Endothelial cell of umbilical vein (primary cell): ENCODE measurements around the gene PSTPIP1. TPM values are rescaled to one million over a fixed set of nuclear protein-coding genes. Genes with fewer than 3 reads are reported as not detected.

ENCODE experiments used
- BruUV-seq: library from RNA; stranded (reverse); fragments of 400-500 nt; replicated peaks from 2 replicates; lab custom pipeline; 2021; lab: Mats Ljungman, UMichigan
- CTCF ChIA-PET: fragments of 300-600, 350-600 bp; sonication (Branson Sonifier 250); formaldehyde crosslinking; loops from one replicate; lab custom pipeline; 2021; ENCODE audit warnings: antibody characterized with exemption, inconsistent platforms; lab: Charles Lee
- POLR2A ChIA-PET: fragments of 300-600, 350-600 bp; sonication (Branson Sonifier 250); formaldehyde crosslinking; loops from one replicate; lab custom pipeline; 2021; ENCODE audit warnings: antibody characterized with exemption, inconsistent platforms; lab: Charles Lee
- DNase-seq: peaks from one replicate; pipeline ENCODE4 v3.0.0-alpha.2; 2011; ENCODE audit warnings: low read depth, low spot score
- FAIRE-seq: peaks from 2 replicates; lab custom pipeline; 2011; peaks lifted over from hg19 to GRCh38; lab: Jason Lieb, UNC
- H2AFZ ChIP-seq: 2 replicates; pipeline ENCODE4 v1.6.0; 2012; ENCODE audit warnings: low read depth, low read length, control low read depth, inconsistent platforms
- H3K27ac ChIP-seq: 2 replicates; pipeline ENCODE4 v1.5.1; 2011; ENCODE audit warnings: low read depth, mild to moderate bottlenecking, control low read depth, low read length, moderate library complexity; ENCODE audit not compliant: insufficient read depth
- H3K27me3 ChIP-seq, 2 experiments: 2 replicates each; pipeline versions ENCODE4 v1.6.0 to v1.6.1; 2011; ENCODE audit warnings: low read length in 2 of 2, mixed read lengths in 1 of 2; ENCODE audit not compliant: control insufficient read depth in 2 of 2, insufficient read depth in 2 of 2
- H3K36me3 ChIP-seq, 2 experiments: 2 replicates in 1 of 2; 3 replicates in 1 of 2; pipeline ENCODE4 v1.5.1; 2011; ENCODE audit warnings: low read length in 2 of 2, mild to moderate bottlenecking in 1 of 2, moderate library complexity in 1 of 2; ENCODE audit not compliant: control insufficient read depth in 2 of 2, insufficient read depth in 2 of 2; ENCODE audit errors: extremely low read depth in 1 of 2
- H3K4me1 ChIP-seq: 3 replicates; pipeline ENCODE4 v1.5.1; 2011; ENCODE audit warnings: mild to moderate bottlenecking, low read length; ENCODE audit not compliant: control insufficient read depth, insufficient read depth; ENCODE audit errors: extremely low read depth
- H3K4me2 ChIP-seq: 2 replicates; pipeline ENCODE4 v1.6.1; 2011; ENCODE audit warnings: low read length, control low read depth, mixed read lengths; ENCODE audit not compliant: insufficient read depth
- H3K4me3 ChIP-seq, 3 experiments: fragments of 200-600 bp in 1 of 3; sonication (generic), shearing (Covaris generic) in 1 of 3; replicated peaks in 1 of 3; 2 replicates each; pipeline ENCODE4 v1.5.1; 2011 to 2016; ENCODE audit warnings: control low read depth in 3 of 3, low read length in 3 of 3, mild to moderate bottlenecking in 2 of 3, inconsistent platforms in 1 of 3, low read depth in 1 of 3, moderate library complexity in 1 of 3; ENCODE audit not compliant: insufficient read depth in 1 of 3
- H3K79me2 ChIP-seq: 2 replicates; pipeline ENCODE4 v1.6.0; 2012; ENCODE audit warnings: low read length, inconsistent platforms; ENCODE audit not compliant: control insufficient read depth, insufficient read depth
- H3K9ac ChIP-seq: replicated peaks from 2 replicates; pipeline ENCODE3; 2011; ENCODE audit warnings: low read length, control low read depth; ENCODE audit not compliant: insufficient read depth; ENCODE audit errors: extremely low read depth
- H3K9me1 ChIP-seq: replicated peaks from 3 replicates; pipeline ENCODE4 v1.6.0; 2011; ENCODE audit warnings: mild to moderate bottlenecking, low read length; ENCODE audit not compliant: control insufficient read depth, insufficient read depth; ENCODE audit errors: extremely low read depth
- H3K9me3 ChIP-seq: replicated peaks from 2 replicates; pipeline ENCODE4 v1.5.1; 2012; ENCODE audit warnings: low read length, inconsistent platforms; ENCODE audit not compliant: control insufficient read depth, insufficient read depth
- H4K20me1 ChIP-seq: replicated peaks from 2 replicates; pipeline ENCODE3; 2011; ENCODE audit warnings: mild to moderate bottlenecking, low read length; ENCODE audit not compliant: control insufficient read depth, insufficient read depth; ENCODE audit errors: extremely low read depth
- CTCF ChIP-seq, 2 donors: IDR thresholded peaks; 1 replicate in 1 of 2; 2 replicates in 1 of 2; pipeline ENCODE4 v1.5.1; 2011; ENCODE audit warnings: low read length in 2 of 2, mild to moderate bottlenecking in 2 of 2, moderate library complexity in 2 of 2, control low read depth in 1 of 2, inconsistent platforms in 1 of 2, low read depth in 1 of 2; ENCODE audit not compliant: insufficient read depth in 1 of 2; ENCODE audit errors: extremely low read depth in 1 of 2
- EZH2 ChIP-seq: IDR thresholded peaks from 2 replicates; pipeline ENCODE4 v1.6.1; 2012; ENCODE audit warnings: borderline replicate concordance, low read depth, mild to moderate bottlenecking, moderate library complexity, low read length, inconsistent platforms; ENCODE audit not compliant: severe bottlenecking
- FOS ChIP-seq: IDR thresholded peaks from 2 replicates; pipeline ENCODE4 v1.6.1; 2011; ENCODE audit warnings: mild to moderate bottlenecking, low read length, moderate library complexity, borderline replicate concordance; ENCODE audit not compliant: insufficient read depth
- GATA2 ChIP-seq: IDR thresholded peaks from 2 replicates; pipeline ENCODE4 v1.7.0; 2011; ENCODE audit warnings: low read depth, mild to moderate bottlenecking, moderate library complexity, mixed read lengths, low read length; ENCODE audit not compliant: insufficient read length, insufficient read depth
- JUN ChIP-seq: IDR thresholded peaks from 2 replicates; pipeline ENCODE4 v1.6.1; 2011; ENCODE audit warnings: borderline replicate concordance, low read depth; ENCODE audit not compliant: insufficient read length, insufficient read depth
- MYC ChIP-seq: IDR thresholded peaks from one replicate; pipeline ENCODE4 v1.6.1; 2011; ENCODE audit warnings: mild to moderate bottlenecking, low read depth, low read length
- POLR2A ChIP-seq: IDR thresholded peaks from 2 replicates; pipeline ENCODE4 v1.6.1; 2012; ENCODE audit warnings: low read depth, mild to moderate bottlenecking, control low read depth, low read length
- POLR2AphosphoS5 ChIP-seq: IDR thresholded peaks from 2 replicates; pipeline ENCODE4 v1.6.1; 2012; ENCODE audit warnings: low read depth, mild to moderate bottlenecking, control low read depth, low read length, moderate library complexity; ENCODE audit not compliant: insufficient read depth
- dilution Hi-C: fragments of 300-500 bp; cut with MboI; formaldehyde crosslinking; loops from one replicate; pipeline ENCODE4 v1.15.0; 2019; ENCODE audit warnings: low sequenced_read_pairs; ENCODE audit not compliant: extremely low pct_ligation_motif_present
- intact Hi-C: fragments of 100-400 bp; cut with micrococcal nuclease; formaldehyde crosslinking; loops from one replicate; pipeline ENCODE4 v1.10.0; 2022
- polyA plus RNA-seq, 4 experiments: library from polyadenylated mRNA; depleted of rRNA in 3 of 4; stranded (reverse) in 3 of 4; unstranded in 1 of 4; fragments of >200 nt; gene quantifications; 2 replicates each; pipeline versions ENCODE4 v1.2.1 to v1.2.3, GENCODE V29; 2011 to 2012; ENCODE audit warnings: missing spikeins in 1 of 4
- total RNA-seq: library from RNA; stranded (reverse); gene quantifications from 2 replicates; pipeline ENCODE4 v1.2.3, GENCODE V29; 2021
- TF ChIP-seq, protein P1 (sequence below): IDR thresholded peaks from 2 replicates; pipeline ENCODE4 v1.6.1; 2011; ENCODE audit not compliant: insufficient read depth, insufficient read length

Gene PSTPIP1
- total and polyA plus RNA-seq, 2 donors (not counting 3 experiments of a cell fraction or from before 2014, with no cell fraction given) = not detected

DNA sequence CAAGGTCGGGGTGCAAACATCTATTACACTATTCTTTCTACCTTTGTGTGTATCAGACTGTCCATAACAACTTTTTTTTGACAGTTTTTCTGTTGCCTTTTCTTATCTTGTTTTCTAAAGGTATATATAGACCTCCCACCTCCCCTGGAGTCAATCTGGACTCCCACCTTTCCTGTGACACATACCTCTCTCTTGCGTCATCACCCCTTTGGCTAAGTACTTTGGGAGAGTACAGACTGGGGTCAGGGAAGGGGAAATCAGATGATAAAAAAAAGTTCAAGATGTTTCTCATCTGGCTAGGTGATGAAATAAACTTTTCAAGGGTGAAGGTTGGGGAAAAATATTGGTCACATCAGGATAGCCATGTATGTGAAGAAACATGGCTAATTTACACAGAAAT is 58.8 kb downstream of the PSTPIP1 start:
- TF ChIP-seq POLR2A = no peak
- no peak for TF ChIP-seq POLR2AphosphoS5
- no peak for TF ChIP-seq EZH2
- TF ChIP-seq, protein P1, sequence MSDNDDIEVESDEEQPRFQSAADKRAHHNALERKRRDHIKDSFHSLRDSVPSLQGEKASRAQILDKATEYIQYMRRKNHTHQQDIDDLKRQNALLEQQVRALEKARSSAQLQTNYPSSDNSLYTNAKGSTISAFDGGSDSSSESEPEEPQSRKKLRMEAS = no peak
- no peak for TF ChIP-seq GATA2
- TF ChIP-seq FOS = no peak
- TF ChIP-seq JUN = no peak
- TF ChIP-seq CTCF (IDR thresholded peaks at IDR 0.05; ENCODE audit: extremely low read depth in 1 of 2, insufficient read depth in 1 of 2, low read depth in 1 of 2, low read length in 2 of 2) = no peak
- no peak for TF ChIP-seq MYC
- POLR2A ChIA-PET = no interaction called here
- no peaks in the 10 kb centered on the region for H3K9me3 ChIP-seq
- intact Hi-C loops (no loop called here), dilution Hi-C loops (no loop called here)
- H3K9me1 ChIP-seq = no peaks in the 10 kb centered on the region
- H3K36me3 ChIP-seq = peaks cover 8% of the 10 kb centered on the region in 2 experiments
- H3K4me3 ChIP-seq = no peak overlapping the region
- CTCF ChIA-PET = interaction anchor here (1.5 kb wide), 1 partner anchor 81 kb away, joined by 5 read pairs; no protein-coding TSS in a partner anchor
- peaks cover 13% of the 10 kb centered on the region for H3K4me1 ChIP-seq
- no TSS peak for BruUV-seq
- no peak for FAIRE-seq
- H3K27me3 ChIP-seq = no peaks in the 10 kb centered on the region
- H2AFZ ChIP-seq = no peak overlapping the region
- H3K9ac ChIP-seq = no peak overlapping the region
- H3K27ac ChIP-seq = no peak overlapping the region
- H3K4me2 ChIP-seq = no peak overlapping the region
- H4K20me1 ChIP-seq = peaks cover 3% of the 10 kb centered on the region
- peaks cover 27% of the 10 kb centered on the region for H3K79me2 ChIP-seq
- DNase-seq = no peak
